C1 segment of cervical spinal cord (tissue), 14 donors: ENCODE data around the gene TRAF1.

Source experiments
- DNase-seq, 14 donors: peaks; one replicate each; lab custom pipeline; 2025; lab: John Stamatoyannopoulos, UW

Gene TRAF1

DNA sequence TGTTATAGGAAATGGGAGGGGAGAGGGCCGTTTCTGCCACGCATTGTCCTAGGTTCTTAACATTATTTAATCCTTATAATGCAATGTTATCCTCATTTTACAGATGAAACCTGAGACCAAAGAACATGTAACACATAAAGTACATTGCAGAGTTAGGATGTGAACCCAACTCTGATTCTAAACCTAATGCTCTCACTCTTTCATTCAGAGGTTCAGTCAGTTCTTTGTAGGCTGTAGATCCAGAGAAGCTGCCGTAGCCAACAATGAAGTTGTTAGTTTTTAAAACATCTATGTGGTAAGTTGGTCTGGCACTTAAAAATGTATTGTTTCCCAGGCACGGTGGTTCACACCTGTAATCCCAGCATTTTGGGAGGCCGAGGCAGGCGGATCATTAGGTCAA, 73.4 kb downstream of the TRAF1 start:
- DNase-seq: no peak
